HG03575 (cell line): ENCODE measurements around the gene NIPAL3.
"Not testable (repeated sequence)": the region's sequence is repeated elsewhere in the genome, so short reads cannot be mapped to it uniquely, and the experiment has no call there.

Experiments
- ATAC-seq: cut with Tn5 transposase; IDR thresholded peaks from one replicate; pipeline ENCODE4 v1.9.1; 2021; ENCODE audit not compliant: unreplicated experiment, insufficient number of reproducible peaks, low FRiP score; ENCODE audit errors: extremely low read depth

The NIPAL3 gene

GRCh38 chr1:24417681-24418080 lies 2.1 kb downstream of the NIPAL3 start:
- ATAC-seq = no peak

DNA sequence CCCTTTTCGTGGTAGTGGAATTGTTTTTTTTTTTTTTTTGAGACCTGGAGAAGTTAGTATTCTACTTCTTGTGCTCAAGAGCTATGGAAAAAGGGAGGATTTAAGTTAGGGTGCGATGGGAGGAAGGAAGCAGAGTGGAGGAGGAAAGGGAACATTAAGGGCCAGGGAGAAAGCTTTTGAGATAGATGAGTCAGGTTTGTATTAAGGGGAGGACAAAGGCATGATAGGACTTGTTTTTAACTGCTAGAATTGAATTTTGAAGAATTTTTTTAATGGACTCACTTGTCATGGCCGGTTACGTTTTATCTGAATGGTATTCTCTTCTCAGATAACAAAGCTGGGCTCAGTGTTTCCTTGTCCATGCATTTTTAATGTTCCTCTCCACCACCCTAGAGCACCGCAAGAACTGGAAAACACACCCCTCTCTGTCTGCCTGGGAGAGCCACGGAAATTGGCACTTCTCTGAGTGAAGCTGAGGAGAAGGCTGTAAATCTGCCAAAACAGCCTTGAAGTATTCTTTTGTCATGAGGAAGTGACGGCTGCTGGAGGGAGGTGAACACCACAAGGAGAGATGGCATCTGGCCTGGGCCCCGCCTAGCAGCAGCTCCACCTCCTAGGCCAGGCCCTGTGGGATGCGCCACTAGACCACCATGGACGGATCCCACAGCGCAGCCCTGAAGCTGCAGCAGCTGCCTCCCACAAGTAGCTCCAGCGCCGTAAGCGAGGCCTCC lies 3.5 kb downstream of the NIPAL3 start:
- no peak for ATAC-seq

GRCh38 chr1:24420547-24420946 lies 4.9 kb downstream of the NIPAL3 start:
- ATAC-seq = no peak

- ATAC-seq = no peak
Observed at GRCh38 chr1:24421502-24421901, 5.9 kb downstream of the NIPAL3 start.

- ATAC-seq = no peak
Observed at GRCh38 chr1:24424207-24424606, 8.6 kb downstream of the NIPAL3 start.

- ATAC-seq = no peak
Observed at GRCh38 chr1:24424990-24425389, 9.4 kb downstream of the NIPAL3 start.

DNA sequence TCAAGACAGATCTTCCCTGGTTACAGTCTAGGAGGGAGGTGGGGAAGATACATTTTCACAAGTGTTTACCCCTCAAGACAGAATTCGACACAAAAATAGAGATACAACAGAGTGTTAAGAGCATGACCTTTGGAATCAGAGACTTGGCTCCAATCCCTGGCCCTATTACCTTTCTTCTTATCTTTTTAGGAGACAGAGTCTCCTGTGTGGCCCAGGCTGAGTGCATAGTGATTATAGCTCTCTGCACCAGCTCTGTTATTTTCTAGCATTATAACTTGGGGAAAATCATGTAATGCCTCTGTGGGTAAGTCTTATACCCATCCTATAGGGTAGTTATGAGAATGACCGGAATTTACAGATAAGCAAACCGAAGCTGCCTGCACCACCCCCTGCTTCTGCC lies 9.8 kb downstream of the NIPAL3 start:
- ATAC-seq = no peak

DNA sequence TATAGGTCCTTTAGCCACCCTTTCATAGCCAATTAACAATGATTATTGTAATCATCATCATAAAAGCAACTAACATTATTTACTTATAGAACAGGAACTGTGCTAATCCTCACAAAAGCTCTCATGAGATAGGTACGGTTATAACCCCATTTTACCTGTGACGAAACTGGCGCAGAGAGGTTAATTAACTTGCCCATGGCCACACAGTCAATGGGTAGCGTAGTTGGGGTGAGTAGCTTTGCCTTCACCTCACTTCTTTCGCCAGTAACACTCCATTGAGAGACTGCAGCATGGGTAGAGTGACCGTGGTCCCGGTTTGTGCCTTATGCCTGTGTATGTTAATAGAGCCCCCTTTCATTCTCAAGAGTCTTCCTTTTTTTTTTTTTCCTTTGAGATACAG lies 10.3 kb downstream of the NIPAL3 start:
- ATAC-seq = no peak

- ATAC-seq = no peak
Observed at GRCh38 chr1:24426744-24427544, 11.3 kb downstream of the NIPAL3 start.

DNA sequence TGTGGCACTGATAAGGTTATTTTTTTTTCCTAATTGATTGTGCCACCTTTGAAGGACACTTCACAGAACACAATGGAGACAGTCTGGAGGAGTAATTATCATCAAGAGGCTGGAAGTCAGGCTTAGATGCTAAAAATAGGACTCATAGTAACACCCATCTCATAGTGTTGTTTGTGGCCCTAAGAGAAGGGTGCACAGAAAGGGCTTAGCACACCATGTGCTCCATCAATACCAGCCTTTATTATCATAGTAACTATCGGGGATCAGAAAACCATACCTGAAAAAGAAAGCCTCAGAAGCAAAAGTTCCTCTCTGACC lies 11.9 kb downstream of the NIPAL3 start:
- no peak for ATAC-seq

DNA sequence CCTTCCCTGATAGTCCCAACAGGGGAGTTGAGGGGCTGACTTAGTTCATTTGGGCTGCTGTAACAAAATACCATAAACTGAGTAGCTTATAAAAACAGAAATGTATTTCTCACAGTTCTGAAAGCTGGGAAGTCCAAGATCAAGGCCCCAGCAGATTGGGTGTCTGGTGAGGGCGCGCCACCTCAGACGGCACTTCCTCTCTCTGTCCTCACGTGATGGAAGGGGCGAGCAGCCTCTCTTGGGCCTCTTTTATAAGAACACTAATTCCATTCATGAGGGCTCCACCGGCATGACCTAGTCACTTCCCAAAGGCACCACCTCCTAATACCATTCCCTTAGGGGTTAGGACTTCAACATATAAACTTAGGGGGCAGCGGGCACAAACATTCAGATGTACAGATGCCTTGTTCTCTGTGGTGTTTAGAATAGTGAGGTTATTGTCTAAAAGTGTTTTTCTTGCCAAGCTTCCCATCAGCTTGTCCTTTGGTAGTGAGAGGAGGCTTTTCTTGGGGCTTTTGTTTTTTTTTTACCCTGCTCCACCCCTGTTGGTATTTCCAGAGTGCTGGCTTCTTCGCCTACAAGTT lies 20.3 kb downstream of the NIPAL3 start:
- ATAC-seq = no peak

GRCh38 chr1:24437631-24438396 lies 22.2 kb downstream of the NIPAL3 start:
- ATAC-seq = no peak

- no peak for ATAC-seq
Observed at GRCh38 chr1:24438423-24438901, 22.9 kb downstream of the NIPAL3 start.

DNA sequence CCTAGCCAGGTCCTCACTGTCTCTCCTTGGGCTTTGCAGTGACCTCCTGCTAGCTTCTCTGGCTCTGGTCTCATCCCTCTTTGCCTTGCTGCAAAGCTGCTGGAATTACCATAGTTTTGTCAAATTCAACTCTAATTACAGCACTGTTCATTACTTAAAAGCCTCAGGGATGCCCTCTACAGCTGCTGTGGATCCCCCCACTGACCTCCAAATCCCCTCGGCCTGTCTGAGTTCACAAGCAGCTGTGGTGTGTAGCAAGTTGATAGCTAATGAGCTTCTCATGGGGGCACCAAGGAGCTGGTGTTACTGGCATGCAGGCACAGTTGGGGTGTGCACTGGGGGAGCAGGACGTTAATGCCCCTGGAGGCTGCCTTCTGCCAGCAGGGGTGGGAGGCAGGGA lies 24.8 kb downstream of the NIPAL3 start:
- ATAC-seq = no peak

DNA sequence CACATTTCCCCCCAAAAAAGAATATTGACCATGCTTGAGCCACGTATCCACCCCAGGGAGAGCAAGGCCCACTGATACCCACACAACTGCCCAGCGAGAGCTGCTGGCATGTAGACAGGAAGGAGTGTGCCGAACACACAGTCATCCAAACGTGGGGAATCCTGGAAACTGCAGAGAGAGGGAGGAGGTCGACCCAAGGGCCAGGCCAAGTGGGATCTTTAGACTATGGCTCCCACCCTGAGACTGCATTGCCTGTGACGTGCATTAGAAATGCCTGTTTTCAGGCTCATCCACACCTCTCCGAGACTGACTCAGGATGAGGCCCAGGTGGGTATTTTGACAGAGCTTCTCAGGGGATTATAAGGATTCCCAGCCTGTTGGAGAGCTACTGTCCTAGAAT lies 25.9 kb downstream of the NIPAL3 start:
- no peak for ATAC-seq

GRCh38 chr1:24441996-24442668 lies 26.5 kb downstream of the NIPAL3 start:
- ATAC-seq = no peak

DNA sequence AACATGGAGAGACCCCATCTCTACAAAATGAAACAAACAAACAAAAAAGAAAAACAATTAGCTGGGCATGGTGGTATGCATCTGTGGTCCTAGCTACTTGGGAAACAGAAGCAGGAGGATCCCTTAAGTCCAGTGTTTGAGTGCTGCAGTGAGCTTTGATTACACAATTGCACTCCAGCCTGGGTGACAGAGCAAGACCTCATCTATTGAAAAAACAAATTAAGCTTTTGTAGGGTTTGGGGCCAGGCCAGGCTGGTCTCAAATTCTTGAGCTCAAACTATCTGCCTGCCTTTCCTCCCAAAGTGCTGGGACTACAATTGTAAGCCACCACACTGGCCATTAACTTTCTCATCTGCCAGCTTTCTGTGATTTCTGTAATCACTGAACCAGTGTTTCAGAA lies 27.2 kb downstream of the NIPAL3 start:
- ATAC-seq = no peak

- ATAC-seq = no peak
Observed at GRCh38 chr1:24443241-24443656, 27.6 kb downstream of the NIPAL3 start.

- not testable (repeated sequence) for ATAC-seq
Observed at GRCh38 chr1:24446446-24446845, 30.8 kb downstream of the NIPAL3 start.
